Astrocyte of the cerebellum (primary cell): Measurements from ENCODE around the gene CACNA1A.

ENCODE experiments used
- DNase-seq: peaks from one replicate; pipeline ENCODE4 v3.0.0-alpha.2; 2011; ENCODE audit warnings: low read depth
- H3K4me3 ChIP-seq: 2 replicates; pipeline ENCODE4 v1.5.1; 2011; ENCODE audit warnings: mild to moderate bottlenecking, low read depth, low read length, moderate library complexity
- in situ Hi-C: cut with HindIII; loops from 2 replicates; pipeline ENCODE4 v1.10.0; 2017; ENCODE audit warnings: low sequenced_read_pairs
- TF ChIP-seq, protein P1 (sequence below): IDR thresholded peaks from 2 replicates; pipeline ENCODE4 v1.5.1; 2012; ENCODE audit warnings: low read length, low read depth, moderate library complexity, mild to moderate bottlenecking; ENCODE audit errors: missing control alignments

Gene CACNA1A

GRCh38 chr19:13159713-13160112, 346.6 kb downstream of the CACNA1A start:
- TF ChIP-seq, protein P1, sequence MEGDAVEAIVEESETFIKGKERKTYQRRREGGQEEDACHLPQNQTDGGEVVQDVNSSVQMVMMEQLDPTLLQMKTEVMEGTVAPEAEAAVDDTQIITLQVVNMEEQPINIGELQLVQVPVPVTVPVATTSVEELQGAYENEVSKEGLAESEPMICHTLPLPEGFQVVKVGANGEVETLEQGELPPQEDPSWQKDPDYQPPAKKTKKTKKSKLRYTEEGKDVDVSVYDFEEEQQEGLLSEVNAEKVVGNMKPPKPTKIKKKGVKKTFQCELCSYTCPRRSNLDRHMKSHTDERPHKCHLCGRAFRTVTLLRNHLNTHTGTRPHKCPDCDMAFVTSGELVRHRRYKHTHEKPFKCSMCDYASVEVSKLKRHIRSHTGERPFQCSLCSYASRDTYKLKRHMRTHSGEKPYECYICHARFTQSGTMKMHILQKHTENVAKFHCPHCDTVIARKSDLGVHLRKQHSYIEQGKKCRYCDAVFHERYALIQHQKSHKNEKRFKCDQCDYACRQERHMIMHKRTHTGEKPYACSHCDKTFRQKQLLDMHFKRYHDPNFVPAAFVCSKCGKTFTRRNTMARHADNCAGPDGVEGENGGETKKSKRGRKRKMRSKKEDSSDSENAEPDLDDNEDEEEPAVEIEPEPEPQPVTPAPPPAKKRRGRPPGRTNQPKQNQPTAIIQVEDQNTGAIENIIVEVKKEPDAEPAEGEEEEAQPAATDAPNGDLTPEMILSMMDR: no peak
- DNase-seq: no peak
- H3K4me3 ChIP-seq: no peak overlapping the region
- in situ Hi-C loops: no loop called here
